ENCODE data around the gene GPANK1. TPM values are rescaled to one million over a fixed set of nuclear protein-coding genes. Genes with fewer than 3 reads are reported as not detected.

The GPANK1 gene
- total and polyA plus RNA-seq, 9 of the 15 experiments (the other 6 are each of a cell fraction or from before 2014, with no cell fraction given), result 32.2 to 111 (median 46.3) TPM

DNA sequence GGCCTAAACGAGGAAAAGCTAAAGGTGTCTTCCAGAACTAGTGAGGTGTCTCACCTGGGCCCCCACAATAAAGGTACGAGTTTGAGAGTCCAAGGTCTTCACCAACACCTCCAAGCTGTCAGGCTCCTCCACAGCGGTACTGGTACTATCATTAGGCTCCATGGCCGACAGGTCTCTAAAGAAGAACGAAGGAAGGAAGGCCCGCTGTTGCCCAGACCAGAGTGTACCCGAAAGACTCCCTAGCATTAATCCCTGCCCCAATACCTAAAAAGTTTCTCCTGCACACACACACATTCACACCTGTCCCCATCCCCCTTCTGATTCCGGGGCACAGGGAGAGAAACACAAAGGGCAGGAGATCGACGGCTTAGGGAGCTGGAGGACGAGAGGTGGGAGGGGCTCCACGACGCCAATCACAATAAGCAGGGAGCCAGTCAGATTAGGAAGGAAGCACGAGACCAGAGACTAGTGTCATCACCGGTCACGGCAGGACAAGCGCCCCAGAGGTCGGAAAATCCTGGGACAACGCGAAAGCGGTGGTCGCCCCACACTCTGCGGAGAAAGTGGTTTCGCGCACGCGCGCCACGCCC lies 13.1 kb downstream of the GPANK1 start (continued):
- TF ChIP-seq FOXP1 (CRISPR knock-in tag; IDR thresholded peaks at IDR 0.05), result no peak
- TF ChIP-seq, protein P1, sequence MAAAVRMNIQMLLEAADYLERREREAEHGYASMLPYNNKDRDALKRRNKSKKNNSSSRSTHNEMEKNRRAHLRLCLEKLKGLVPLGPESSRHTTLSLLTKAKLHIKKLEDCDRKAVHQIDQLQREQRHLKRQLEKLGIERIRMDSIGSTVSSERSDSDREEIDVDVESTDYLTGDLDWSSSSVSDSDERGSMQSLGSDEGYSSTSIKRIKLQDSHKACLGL (CRISPR knock-in tag; IDR thresholded peaks at IDR 0.05; ENCODE audit: borderline replicate concordance, poor library complexity, severe bottlenecking), result peak; percentile 75
- TF ChIP-seq, protein P2, sequence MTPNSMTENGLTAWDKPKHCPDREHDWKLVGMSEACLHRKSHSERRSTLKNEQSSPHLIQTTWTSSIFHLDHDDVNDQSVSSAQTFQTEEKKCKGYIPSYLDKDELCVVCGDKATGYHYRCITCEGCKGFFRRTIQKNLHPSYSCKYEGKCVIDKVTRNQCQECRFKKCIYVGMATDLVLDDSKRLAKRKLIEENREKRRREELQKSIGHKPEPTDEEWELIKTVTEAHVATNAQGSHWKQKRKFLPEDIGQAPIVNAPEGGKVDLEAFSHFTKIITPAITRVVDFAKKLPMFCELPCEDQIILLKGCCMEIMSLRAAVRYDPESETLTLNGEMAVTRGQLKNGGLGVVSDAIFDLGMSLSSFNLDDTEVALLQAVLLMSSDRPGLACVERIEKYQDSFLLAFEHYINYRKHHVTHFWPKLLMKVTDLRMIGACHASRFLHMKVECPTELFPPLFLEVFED (CRISPR knock-in tag; conservative IDR thresholded peaks at IDR 0.05), result peak; percentile 56; the same call in 1 of the 2 replicates
- peak; percentile 93 for TF ChIP-seq SAP30 (IDR thresholded peaks at IDR 0.05; ENCODE audit: borderline replicate concordance, insufficient read depth, low read depth, low read length, poor library complexity, severe bottlenecking)
- TF ChIP-seq NR4A1 (CRISPR knock-in tag; IDR thresholded peaks at IDR 0.05), result no peak; the same call in 1 of the 2 replicates
- TF ChIP-seq NR4A1 (tag; IDR thresholded peaks at IDR 0.05), result 0 out of 2 replicates have a peak, but pooled peaks have one; percentile 16
- no peak; the same call in 1 of the 2 replicates for TF ChIP-seq CEBPG (CRISPR knock-in tag; IDR thresholded peaks at IDR 0.05)
- TF ChIP-seq CEBPG (tag; conservative IDR thresholded peaks at IDR 0.05 in 1 of 2, IDR thresholded peaks at IDR 0.05 in 1 of 2), result 0 out of 4 replicates have a peak, but pooled peaks of 1 of the 2 experiments have one; percentile 18
- TF ChIP-seq MEIS2 (IDR thresholded peaks at IDR 0.05; ENCODE audit: partially characterized antibody), result peak; percentile 72
- TF ChIP-seq RBM14 (IDR thresholded peaks at IDR 0.05; ENCODE audit: borderline replicate concordance, insufficient read depth, low read depth, low read length), result no peak
- TF ChIP-seq HDAC2 (IDR thresholded peaks at IDR 0.05), result 0 out of 2 replicates have a peak, but pooled peaks have one; percentile 93
- peak; percentile 13; the same call in 1 of the 2 replicates for TF ChIP-seq MTA3 (IDR thresholded peaks at IDR 0.05; ENCODE audit: borderline replicate concordance)
- TF ChIP-seq PHB (CRISPR knock-in tag; IDR thresholded peaks at IDR 0.05), result peak; percentile 17; the same call in 1 of the 2 replicates
- TF ChIP-seq ZNF143 (CRISPR knock-in tag; IDR thresholded peaks at IDR 0.05), result peak; percentile 11; the same call in 1 of the 2 replicates
- peak; percentile 8; the same call in 1 of the 2 replicates for TF ChIP-seq CC2D1A (IDR thresholded peaks at IDR 0.05)
- peak; percentile 61; the same call in 1 of the 2 replicates for TF ChIP-seq HDAC8 (tag; IDR thresholded peaks at IDR 0.05)
- TF ChIP-seq ZNF263 (CRISPR knock-in tag; IDR thresholded peaks at IDR 0.05; ENCODE audit: borderline replicate concordance), result peak; percentile 26; the same call in 1 of the 2 replicates
- 0 out of 2 replicates have a peak, but pooled peaks have one; percentile 24 for TF ChIP-seq ZNF444 (CRISPR knock-in tag; IDR thresholded peaks at IDR 0.05)
- no peak for TF ChIP-seq TOE1 (IDR thresholded peaks at IDR 0.05; ENCODE audit: borderline replicate concordance)
- peak; percentile 81; the same call in 1 of the 2 replicates for TF ChIP-seq TOE1 (CRISPR knock-in tag; IDR thresholded peaks at IDR 0.05; ENCODE audit: borderline replicate concordance, low read depth)
- no peak for TF ChIP-seq NCOA4 (IDR thresholded peaks at IDR 0.05; ENCODE audit: partially characterized antibody)
- TF ChIP-seq, protein P3, sequence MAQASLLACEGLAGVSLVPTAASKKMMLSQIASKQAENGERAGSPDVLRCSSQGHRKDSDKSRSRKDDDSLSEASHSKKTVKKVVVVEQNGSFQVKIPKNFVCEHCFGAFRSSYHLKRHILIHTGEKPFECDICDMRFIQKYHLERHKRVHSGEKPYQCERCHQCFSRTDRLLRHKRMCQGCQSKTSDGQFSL (CRISPR knock-in tag; IDR thresholded peaks at IDR 0.05), result no peak; the same call in 1 of the 2 replicates
- TF ChIP-seq, protein P3 (tag; IDR thresholded peaks at IDR 0.05), result no peak
- no peak for TF ChIP-seq ETV5 (CRISPR knock-in tag; IDR thresholded peaks at IDR 0.05; ENCODE audit: low read depth)
- peak; percentile 80; the same call in 1 of the 2 replicates for TF ChIP-seq CBFB (CRISPR knock-in tag; IDR thresholded peaks at IDR 0.05)
- TF ChIP-seq GATAD2A (IDR thresholded peaks at IDR 0.05), result no peak
